IPS-18c (cell line): ENCODE measurements around the gene CENPE.

ENCODE experiments used
- H3K4me3 ChIP-seq: 2 replicates; pipeline ENCODE4 v1.7.0; 2013; ENCODE audit warnings: low read depth, mild to moderate bottlenecking, low read length, moderate library complexity; ENCODE audit not compliant: insufficient read depth
- H3K9me3 ChIP-seq: one replicate; pipeline ENCODE4 v1.6.1; 2013; ENCODE audit warnings: mild to moderate bottlenecking, low read length, moderate library complexity; ENCODE audit not compliant: control insufficient read depth, insufficient read depth

CENPE gene

DNA sequence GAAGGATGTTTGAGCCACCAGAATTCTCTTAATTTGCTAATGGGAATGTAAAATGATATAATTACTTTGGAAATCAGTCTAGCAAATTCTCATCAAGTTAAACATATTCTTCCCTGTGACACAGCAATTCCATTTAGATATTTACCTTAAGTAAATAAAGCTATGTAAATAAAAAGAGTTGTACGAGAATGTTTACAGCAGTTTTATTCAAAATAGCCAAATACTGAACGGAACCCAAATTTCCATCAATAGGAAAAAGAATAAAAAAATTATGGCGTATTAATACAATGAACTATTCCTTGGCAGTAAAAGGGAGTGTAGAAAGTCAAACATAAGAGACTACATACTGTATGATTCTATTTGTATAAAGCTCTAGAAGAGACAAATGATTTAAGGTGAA is 45.8 kb downstream of the CENPE start:
- Histone ChIP-seq H3K4me3 (no peak overlapping the region), H3K9me3 (no peaks in the 10 kb centered on the region)

DNA sequence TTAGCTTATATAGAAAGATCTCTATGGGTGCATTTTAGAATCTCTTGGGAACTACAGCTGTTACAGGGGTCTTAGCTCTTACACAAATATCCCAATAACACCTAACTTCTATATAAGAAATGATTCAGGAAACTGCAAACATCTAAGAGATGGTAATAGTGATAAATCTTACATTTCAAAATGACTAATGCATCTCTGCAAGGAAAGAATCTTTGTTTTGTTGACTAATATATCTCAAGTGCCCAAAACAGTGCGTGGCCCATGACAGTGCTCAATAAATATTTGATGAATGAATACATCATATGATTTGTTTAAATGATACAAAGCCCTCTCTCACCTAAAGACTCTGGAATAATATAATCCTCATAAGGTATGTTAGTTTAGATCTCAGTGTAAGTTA is 47.5 kb downstream of the CENPE start:
- no peaks in the 10 kb centered on the region for H3K9me3 ChIP-seq

DNA sequence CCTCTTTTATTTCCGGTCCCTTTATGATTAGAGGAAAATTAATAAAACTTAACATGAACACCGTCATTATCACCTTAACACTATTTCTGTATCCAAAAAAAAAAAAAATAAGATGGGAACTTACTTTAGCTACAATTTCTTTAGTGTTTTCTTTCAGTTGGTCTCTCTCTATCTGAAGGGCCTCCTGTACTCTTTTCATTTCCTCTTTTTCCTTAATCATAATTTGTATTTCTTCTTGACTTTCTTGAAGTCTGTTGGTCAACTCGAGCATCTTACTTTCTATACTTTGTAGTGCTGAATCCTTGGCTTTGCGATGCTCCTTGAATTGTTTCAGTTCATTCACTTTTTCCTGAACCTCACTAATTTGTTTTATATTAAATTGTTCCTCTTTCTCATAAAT is 53.2 kb downstream of the CENPE start:
- Histone ChIP-seq H3K9me3 (no peaks in the 10 kb centered on the region), H3K4me3 (no peak overlapping the region)

More for the DNA sequence above, 47.5 kb downstream of the CENPE start:
- H3K4me3 ChIP-seq, result no peak overlapping the region

GRCh38 chr4:103137446-103137827 is 60.7 kb downstream of the CENPE start:
- Histone ChIP-seq H3K4me3 (no peak overlapping the region), H3K9me3 (no peaks in the 10 kb centered on the region)

DNA sequence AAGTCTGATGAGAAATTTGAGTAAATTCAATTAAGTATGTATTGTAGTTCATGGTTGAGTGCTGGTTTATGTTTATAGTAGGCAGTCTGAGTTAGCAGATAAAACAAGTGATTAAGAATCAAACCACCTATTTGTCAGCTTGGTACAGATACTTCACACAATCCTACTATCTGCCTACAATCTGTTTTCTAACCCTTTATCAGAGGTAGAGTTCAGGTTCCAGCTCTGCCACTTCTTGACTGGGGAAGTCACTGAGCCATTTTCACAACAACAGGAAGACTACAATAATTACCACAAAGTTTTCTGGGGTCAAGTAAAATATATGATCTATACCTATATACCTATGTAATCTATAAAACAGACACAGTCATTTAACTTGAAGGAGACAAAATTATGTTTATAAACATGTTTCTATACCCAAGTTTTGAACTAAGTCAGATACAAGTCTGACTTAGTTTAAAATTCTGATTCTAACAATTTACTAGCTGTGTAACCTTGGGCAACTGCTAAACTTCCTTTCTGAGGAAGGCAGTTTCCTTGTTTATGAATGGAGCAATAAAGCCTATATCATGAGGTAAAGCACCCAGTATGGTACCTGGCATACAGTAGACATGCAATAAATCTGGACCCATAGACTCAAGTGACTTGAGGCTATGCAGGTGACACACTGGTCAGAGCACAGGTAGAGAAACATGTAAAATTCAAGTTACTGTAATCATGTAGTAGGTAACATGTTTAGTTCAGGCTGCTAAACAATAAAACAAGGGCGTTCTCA is 61.3 kb downstream of the CENPE start:
- Histone ChIP-seq H3K9me3 (no peaks in the 10 kb centered on the region), H3K4me3 (no peak overlapping the region)

DNA sequence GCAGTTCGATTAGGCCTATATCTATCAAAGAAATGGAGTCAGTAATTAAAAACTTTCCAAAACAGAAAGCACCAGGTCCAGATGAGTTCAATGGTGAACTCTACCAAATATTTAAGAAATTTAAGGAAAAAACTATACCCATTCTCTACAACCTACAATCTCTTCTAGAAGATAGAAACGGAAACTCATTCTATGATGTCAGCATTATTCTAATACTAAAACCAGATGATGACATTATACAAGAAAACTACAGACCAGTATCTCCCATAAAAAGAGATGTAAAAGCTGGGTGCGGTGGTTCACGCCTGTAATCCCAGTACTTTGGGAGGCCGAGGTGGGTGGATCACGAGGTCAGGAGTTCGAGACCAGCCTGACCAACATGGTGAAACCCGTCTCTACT is 69.0 kb downstream of the CENPE start:
- Histone ChIP-seq H3K4me3 (no peak overlapping the region), H3K9me3 (no peaks in the 10 kb centered on the region)

DNA sequence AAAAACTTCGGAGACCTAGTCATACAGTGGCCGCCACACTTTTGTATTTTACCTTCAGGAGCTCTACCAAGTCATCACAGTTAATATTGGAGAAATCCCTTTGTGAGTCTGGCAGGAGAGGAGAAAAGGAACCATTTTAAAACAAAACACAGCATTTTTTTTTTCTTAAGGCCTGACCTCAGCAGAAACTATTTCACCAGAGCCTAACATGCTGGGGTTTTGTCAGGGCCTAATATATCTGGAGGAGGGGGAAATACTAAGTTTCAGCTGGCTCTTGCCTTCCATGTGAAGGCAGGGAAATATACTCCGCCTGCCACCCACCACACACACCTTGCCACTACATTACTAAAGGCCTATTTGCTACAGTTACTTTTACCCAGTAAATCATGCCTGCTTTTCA is 72.0 kb downstream of the CENPE start:
- no peaks in the 10 kb centered on the region for H3K9me3 ChIP-seq
- H3K4me3 ChIP-seq, result no peak overlapping the region

- Histone ChIP-seq H3K4me3 (no peak overlapping the region), H3K9me3 (no peaks in the 10 kb centered on the region)
Observed at GRCh38 chr4:103123114-103123513, 75.0 kb downstream of the CENPE start.

DNA sequence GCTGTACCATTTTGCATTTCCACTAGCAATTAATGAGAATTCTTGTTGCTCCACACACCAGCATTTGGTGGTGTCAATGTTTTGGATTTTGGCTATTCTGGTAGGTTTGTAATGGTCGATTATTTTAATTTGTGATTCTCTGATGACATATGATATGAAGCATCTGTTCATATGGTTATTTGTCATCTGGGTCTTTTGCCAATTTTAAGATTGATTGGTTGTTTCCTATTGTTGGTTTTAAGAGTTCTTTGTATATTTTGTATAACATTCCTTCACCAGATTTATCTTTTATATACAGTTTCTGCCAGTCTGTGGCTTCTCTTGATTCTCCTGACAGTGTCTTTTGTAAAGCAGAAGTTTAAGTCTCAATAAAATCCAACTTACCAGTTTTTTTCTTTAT is 80.0 kb downstream of the CENPE start:
- Histone ChIP-seq H3K9me3 (no peaks in the 10 kb centered on the region), H3K4me3 (no peak overlapping the region)

DNA sequence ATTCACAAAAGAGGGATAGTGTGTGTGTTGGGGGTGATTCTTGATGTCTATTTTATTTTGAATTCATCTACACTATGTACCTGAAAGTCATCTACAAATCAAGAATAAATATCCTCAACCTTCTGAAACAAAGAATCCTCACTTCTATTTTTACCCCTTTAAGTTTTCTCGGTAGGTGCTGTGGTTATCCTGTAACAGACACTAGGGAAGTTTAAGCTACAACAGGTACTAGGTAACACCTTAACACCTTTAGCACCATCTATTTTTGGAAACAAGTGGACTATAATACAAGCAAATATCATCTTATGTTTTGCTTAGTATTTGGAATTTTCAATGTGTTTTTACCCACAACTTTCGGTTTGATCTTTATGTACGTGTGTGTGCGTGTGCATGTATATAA is 86.5 kb downstream of the CENPE start:
- H3K9me3 ChIP-seq, result no peaks in the 10 kb centered on the region
- H3K4me3 ChIP-seq, result no peak overlapping the region

- no peak overlapping the region for H3K4me3 ChIP-seq
- no peaks in the 10 kb centered on the region for H3K9me3 ChIP-seq
Observed at GRCh38 chr4:103108542-103108941, 89.6 kb downstream of the CENPE start.

DNA sequence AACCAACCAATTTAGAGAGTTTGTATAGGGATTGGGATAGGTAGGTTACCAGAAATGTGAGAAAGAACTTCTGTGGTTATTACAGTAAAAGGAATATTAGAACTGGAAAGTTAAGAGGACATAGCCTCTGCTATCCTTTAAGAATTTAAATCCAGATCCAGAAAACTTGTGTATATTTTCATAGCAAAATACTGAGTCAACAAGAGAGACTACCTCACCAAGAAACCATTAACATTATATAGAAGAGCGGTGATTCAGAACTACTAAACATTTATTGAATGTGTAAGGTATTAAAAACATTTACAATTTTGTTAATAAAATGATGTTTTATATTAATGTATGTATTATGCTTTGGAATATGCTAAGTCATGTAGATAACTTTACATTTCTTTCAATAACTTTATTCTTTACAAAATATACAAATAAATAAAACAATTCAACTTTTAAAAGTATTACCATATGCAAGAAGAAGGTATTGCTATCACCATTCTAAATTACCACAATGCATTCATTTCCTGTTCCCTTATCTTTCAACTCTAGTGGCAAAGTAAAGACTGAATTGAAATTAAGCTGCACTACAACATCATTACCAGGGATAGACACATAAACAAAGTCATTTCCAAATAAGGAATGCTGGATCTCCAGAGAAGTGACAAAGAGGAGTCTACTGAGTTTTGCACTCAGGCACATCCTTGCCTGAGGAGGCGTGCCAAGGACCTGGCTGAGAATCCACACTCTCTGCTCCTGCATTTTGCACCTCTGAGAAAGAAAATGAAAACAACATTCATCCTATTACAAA is 92.4 kb downstream of the CENPE start:
- no peak overlapping the region for H3K4me3 ChIP-seq
- H3K9me3 ChIP-seq, result no peaks in the 10 kb centered on the region

DNA sequence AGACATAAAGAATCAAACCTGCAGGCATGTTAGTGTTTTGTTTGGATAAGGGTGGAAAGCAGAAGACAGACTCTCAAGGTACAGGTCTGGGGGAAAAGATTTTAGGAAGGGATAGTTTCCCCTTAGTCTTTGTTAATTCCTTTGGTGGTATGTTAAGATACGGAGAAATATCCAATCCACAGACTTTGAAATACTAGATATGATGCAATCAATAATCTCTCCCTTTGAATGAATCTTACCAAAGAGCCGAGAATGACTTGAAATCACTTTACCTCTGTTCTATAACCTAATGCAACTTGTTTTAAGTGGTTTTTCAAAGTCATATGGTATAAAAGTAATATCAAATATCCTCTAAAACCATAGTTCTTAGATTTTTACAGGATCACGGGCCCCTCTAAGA is 93.3 kb downstream of the CENPE start:
- H3K9me3 ChIP-seq, result no peaks in the 10 kb centered on the region

DNA sequence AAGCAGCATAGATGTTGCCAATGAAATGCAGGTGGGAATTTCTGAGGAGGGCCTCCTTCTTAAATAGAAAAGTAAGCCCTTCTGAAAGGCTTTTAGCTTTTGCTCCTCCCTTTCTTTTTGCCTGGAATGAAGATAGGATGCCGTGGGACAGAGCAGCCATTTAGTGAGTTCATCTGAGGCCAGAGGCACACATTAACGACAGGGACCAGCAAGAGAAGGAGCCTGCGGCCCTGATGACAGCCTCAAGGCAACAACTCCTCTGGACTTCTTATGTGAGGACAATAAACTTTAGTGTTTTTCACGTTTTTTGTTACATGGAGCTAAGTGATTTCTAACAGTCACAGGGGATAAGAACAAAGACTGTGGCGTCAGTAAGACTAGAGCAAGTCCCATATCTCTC is 97.5 kb downstream of the CENPE start:
- Histone ChIP-seq H3K9me3 (no peaks in the 10 kb centered on the region), H3K4me3 (no peak overlapping the region)

More for the DNA sequence above, 93.3 kb downstream of the CENPE start:
- no peak overlapping the region for H3K4me3 ChIP-seq

DNA sequence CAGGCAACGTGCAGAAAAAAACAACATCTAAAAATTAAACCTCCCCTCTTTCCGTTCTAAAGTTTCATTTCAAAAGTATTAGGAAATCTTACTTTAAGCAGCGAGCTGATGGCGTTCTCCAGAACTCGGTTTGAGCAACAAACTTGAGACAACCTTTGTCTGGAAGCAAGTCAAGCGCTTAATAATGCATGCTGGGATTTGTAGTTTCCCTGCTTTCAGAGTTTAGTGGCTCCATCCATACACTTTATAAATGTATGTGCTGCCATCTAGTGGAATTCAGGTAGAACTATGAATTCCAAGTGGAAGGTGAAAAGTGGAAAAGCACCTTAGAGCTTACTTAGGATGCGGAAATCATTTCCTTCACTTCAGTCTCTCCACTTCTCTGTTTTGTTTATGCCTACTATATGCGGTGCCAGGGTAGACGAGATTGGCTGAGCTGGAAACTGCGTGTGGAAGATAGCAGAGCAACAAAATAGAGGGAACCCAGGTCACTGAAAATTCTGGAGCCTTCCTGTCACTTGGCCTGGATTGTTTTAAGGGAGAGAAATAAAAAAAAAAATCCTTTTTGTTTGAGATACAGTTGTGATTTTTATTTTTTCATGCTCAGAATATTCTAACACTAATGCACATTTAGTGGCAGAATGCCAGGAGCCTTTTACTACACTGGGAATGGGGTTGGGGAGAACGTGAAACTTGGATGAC is 98.3 kb downstream of the CENPE start, which contains the start of gene BDH2:
Gene BDH2, minus strand, starts transcription at position 144 of the 702 bp plus-strand sequence. CDS start 3,580 bp downstream, outside the sequence.
- H3K4me3 ChIP-seq, result peak within 1 kb of the TSS; percentile 35
- H3K9me3 ChIP-seq, result no peaks in the 10 kb centered on the region

- H3K4me3 ChIP-seq, result peak overlapping the region; percentile 35
- H3K9me3 ChIP-seq, result no peaks in the 10 kb centered on the region
Observed at GRCh38 chr4:103098756-103099440, 99.2 kb downstream of the CENPE start.

DNA sequence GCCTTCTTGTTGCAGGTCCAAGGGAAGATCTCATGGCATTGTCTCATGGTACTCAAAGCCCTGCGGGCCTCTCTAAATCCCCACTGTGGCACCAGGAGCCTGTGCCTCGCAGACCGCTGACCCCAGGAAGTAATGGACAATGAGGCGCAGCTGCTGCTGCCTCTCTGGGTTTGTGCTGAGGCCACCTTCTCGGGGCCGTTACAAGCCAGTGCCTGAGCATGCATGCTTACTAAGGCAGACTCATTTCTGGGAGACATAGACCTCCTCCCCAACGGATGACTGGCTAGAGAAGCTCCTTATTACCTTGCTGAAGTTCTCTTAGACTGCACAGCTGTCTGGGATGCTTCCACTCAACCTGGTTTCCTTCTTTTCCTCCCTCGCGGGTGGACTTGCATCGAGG is 99.8 kb downstream of the CENPE start:
- no peak overlapping the region for H3K4me3 ChIP-seq
- no peaks in the 10 kb centered on the region for H3K9me3 ChIP-seq
